IPS-11a (cell line): ENCODE measurements around the gene WDR82.
A peak's percentile ranks its signal among the peaks of the same experiment; 100 is the strongest.

Experiments
- H3K4me3 ChIP-seq: one replicate; pipeline ENCODE4 v1.5.1; 2013; ENCODE audit warnings: low read depth, low read length, control low read depth

Gene WDR82

DNA sequence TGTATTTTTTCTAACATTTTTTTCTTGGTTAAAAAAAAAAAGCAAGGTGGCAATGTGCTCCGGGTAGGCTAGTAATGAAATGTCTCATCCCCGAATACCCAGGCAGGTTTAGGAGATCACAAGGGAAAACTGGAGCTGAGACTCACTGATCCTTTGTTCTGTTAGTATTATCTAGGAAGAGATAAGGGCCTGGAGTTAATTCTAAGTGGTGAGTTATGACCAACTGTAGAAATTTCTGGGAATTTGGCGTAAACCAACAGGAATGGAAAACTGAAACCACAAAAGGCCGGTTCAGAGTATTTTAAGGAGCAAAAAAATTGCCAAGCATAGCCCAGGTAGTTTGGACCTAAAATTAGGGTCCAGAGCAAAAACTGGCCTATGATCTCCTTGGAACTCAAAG is 20.5 kb downstream of the WDR82 start:
- H3K4me3 ChIP-seq: no peak overlapping the region

DNA sequence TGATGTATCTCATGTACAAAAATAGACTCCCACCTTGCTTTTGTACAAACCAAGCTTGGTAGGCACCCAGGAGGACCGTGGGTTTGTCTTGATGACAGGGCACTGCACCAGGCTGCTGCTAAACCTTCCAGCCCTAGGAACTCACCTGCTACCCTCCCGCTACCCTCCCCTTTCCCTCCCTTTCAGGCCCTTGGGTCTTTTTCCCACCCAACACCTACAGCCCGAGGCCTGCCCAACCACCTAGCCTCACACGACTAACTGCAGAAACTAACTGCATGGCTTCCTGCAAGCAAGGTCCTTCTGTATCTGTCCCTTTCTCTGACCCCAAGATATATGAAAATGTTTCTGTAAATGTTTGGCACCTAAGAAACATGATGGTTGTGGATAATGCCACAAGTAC is 21.8 kb downstream of the WDR82 start:
- H3K4me3 ChIP-seq: no peak overlapping the region

DNA sequence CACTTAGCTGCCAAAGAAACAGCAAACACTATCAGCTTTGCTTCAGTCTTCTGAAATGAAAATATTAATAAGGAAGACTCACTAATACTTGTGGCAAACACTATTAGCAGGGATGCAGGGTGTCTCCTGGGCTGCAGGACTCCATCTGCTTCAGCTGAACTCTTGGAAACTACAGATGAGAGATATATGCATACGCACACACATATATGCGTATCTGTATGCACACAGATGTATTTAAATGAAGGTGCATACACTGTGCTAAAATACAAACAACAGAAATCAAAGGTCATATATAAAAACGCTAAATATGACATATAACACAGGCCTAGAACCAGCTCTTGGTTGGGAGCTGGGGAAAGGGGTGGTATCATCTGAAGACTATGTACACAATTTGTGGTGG is 22.3 kb downstream of the WDR82 start:
- H3K4me3 ChIP-seq: no peak overlapping the region

DNA sequence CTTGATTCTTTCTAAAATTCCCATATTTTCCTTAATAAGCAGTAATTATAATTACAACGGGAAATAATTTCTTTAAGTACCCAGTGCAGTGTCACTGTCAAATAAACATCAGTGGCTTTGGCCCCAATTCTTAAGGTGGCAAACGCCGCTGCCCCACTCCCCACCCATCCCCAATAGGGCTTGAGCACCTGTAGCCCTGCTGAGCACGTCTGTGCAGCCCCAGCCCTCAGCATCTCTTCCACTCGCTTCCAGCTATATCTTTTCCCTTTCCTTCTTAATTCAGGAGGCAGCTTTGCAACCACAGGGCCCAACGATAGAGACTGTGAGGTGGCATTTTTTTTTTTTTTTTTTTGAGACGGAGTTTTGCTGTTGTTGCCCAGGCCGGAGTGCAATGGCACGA is 23.8 kb downstream of the WDR82 start:
- H3K4me3 ChIP-seq: no peak overlapping the region

DNA sequence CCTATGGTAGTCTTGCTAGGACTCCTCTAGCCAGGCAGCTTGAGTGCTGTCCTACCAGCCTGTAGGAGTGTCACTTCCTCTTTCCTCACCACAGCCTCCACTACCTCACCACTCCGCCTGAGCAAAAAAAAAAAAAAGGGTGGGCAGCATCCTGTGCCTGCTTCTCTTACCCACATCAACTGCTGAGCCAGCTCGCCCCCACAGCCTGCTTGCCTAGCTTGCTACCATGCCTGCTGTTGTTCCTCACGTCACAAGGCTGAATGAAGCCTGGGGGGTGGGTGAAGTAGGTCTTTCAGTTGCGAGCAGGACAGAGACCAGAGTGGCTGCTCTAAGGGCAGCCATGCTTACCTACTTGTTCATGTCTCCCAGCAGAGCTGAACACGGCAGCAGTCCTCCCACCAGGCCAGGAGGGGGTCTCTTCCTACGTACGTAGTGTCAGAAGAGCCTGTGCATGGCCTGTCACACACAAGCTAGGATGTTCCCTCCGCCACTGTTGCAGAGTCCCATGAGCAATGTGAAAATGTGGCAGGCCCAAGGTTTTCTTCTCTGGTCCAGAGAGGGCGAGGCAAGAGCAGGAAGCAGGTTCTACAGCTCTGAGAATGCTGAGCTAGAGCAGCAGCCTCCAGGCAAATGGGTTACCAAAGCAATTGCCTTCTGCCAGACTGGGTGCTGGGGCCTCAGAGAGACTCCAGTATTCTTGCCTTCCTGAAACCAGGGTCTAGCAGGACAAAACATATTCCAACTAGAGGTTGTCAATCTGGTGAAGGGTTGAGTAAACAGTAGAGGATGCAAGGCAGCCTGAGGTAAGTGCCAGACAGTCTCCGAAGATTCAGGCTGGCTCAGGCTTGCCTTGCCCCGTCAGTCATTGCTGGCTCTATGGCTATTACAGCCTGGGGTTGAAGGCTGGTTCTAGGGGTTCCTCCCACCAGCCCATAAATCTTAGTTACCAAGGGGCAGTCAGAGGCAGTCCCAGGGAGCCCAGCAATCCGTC is 24.8 kb downstream of the WDR82 start:
- H3K4me3 ChIP-seq: no peak overlapping the region

DNA sequence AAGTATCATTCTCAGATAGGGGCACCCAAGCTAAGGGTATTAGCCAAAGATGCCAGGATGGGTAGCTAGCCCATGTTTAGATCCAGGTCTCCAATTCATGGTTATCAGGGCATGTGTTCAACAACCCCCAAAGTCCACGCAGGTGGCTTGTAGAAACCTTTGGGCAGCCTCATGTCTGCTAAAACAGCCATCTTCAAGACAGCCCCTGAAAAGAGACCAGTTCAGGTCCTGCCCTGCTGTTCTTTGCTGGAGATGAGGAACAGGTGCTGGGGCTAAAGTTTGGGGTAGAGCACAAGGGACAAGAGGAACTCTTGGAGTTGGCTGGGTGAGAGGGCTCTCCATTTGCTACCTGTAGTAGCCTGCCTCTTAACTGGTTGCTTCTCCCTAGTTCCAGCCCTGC is 28.3 kb downstream of the WDR82 start:
- H3K4me3 ChIP-seq: no peak overlapping the region

DNA sequence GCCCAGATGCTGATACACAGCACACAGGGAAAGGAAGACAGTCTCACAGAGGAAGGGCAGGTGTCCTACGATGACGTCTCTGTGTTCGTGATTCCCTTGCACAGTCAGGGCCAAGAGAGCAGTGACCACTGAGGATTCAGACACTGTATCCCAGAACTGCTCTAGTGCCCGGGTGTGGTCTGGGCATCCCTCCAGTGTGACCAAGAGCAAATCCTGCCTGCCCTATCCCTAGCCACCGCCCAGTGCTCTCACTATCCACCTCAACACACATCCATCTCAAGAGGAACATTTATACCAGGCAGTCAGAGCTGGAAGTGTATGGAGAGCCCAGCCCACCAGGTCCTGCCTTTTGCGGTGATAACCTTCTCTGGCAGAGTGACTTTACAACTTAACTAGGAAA is 28.8 kb downstream of the WDR82 start:
- no peak overlapping the region for H3K4me3 ChIP-seq

DNA sequence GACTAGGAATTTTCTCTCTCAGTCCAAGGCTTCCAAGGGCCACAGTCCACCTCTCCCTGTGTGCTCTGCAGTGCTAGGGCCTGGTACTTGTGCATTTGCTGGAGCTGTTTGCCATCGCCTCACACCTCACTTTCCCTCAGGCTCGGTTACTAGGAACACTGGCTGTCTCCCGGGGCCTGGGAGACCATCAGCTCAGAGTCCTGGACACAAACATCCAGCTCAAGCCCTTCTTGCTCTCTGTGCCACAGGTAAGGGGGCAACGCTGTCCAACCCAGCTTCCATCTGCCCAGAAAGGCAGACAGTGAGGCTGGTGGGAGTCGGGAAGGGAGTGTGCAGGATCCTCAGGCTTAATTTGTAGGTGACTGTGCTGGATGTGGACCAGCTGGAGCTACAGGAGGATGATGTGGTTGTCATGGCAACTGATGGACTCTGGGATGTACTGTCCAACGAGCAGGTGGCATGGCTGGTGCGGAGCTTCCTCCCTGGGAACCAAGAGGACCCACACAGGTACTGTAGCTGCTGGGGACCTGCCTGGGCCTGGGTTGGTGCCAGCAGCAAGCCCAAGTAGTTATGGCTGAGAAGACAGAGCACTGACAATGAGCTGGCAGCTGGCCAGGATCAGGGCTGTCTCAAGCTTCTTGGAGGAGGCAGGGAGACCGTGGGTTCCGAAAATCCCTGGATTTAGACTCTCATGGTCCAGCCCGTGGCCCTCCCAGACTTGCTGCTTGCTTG is 29.5 kb downstream of the WDR82 start:
- no peak overlapping the region for H3K4me3 ChIP-seq

DNA sequence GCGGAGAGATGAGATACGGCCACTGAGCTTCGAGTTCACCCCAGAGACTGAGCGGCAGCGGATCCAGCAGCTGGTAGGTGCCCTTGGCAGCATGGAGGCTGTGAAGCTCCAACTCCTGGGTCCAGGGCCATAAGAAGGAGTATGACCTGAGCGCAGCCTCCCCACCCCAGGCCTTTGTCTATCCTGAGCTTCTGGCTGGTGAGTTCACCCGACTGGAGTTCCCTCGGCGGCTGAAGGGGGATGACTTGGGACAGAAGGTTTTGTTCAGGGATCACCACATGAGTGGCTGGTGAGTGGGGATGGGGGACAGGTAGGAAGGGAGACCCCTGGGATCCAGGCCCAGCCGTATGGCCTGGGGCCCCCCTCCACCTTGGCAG is 30.3 kb downstream of the WDR82 start:
- no peak overlapping the region for H3K4me3 ChIP-seq

DNA sequence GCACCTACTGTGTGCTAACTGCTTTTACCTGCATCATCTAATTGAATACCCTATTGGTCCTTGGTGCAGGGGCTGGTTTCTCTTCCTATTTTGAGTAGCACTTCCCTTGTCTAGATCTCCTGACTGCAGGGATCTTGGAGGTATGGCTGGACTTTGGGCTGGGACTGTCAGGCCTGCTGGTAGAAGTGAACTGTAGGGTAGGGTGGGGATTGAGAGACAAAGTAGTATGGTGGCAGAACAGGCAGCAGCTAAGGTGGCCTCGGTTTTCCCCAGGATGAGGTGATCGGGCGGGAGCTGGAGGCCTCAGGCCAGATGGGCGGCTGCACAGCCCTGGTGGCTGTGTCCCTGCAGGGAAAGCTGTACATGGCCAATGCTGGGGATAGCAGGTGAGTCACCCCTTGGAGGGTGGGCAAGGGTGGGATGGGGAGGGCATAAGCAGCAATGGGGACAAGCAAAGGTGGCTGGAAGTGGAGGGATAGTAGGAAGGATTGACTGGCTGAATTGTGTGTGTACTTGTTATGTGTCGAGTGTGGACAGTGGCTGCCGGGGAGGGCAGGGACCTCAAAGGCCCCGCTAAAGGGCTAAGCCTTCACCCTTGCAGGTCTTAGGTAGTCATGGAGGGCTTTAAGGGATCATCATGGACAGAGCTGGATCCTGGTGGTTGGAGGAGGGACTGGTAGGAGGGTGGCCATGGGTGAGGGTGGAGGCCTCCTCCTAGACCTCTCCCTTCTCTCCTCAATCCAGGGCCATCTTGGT is 30.9 kb downstream of the WDR82 start:
- no peak overlapping the region for H3K4me3 ChIP-seq

DNA sequence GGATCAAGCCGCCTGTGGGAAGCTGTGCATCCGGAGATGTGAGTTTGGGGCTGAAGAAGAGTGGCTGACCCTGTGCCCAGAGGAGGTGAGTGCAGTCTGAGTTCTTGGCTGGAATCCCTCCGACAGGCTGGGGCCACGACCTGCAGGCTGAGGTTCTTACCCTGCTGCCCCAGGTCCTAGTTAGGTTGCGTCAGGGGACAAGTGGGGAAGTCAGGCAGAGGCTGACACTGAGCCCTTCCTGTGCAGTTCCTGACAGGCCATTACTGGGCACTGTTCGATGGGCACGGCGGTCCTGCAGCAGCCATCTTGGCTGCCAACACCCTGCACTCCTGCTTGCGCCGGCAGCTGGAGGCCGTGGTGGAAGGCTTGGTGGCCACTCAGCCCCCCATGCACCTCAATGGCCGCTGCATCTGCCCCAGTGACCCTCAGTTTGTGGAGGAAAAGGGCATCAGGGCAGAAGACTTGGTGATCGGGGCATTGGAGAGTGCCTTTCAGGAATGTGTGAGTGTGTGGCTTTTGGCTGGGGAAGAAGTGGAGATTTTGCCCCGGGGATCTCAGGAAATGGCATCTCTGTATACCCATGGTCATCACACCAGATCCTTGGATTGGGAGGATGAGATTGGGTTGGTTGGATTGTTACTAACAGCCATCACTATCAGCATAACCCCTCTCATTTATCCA is 31.6 kb downstream of the WDR82 start:
- H3K4me3 ChIP-seq: no peak overlapping the region

DNA sequence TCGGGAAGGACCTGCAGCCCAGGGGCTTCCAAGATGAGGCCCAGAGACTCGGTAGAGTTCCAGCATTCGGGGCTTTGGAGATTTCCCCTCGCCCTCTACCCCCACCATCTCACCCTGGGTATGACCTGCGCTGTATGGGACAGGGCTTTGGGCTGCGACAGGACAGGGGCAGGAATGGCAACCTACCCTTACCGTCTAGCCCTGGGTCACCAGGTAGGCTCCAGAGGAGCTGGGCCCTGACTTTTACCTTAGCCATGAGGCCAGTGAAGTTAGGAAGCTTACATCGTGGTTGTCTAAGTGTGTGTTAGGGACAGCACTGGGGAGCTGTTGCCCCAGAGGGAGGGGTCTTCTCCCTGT is 32.2 kb downstream of the WDR82 start:
- peak overlapping the region; percentile 44 for H3K4me3 ChIP-seq

DNA sequence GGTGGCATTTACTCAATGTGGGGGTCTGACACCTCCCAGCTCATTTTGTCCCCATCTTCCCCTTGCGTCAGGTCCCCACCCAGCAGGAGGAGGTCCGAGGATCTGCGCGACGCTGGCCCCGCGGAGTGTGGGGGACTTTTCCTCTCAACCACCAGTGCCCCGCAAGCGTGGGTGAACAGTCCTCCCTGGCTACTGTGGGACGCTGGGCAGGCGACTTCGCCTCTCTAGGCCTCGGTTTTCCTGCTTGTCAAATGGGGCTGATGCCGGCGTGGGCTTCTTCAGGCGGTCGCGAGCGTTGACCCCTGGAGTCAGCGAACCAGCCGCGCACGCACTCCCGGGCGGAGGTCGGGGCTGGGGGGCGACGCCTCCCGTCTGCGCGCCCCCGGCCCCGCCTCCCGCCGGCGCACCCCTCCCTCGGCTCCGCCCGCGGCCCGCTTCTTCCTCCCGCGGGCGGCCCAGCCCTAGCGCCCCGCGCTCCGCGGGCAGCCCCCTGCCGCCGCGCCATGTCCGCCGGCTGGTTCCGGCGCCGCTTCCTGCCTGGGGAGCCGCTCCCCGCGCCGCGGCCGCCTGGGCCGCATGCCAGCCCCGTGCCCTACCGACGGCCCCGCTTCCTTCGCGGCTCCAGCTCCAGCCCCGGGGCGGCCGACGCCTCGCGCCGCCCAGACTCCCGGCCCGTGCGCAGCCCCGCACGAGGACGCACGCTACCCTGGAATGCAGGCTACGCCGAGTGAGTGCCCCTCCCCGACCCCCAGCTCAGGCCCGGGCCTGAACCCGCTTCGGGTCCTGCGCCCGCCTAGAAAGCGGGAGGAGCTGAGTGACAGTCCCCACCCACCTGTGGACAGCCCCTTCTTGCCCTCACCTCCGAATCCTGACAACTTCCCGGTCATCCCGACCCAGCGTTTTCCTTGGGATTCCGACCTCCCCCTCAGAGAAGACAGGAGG is 32.9 kb downstream of the WDR82 start, which contains the start of gene PPM1M:
Gene PPM1M (plus strand): TSS at position 438 of the 942 bp plus-strand sequence. CDS start 66 bp downstream, at position 504.
- peak within 1 kb of the TSS; percentile 44 for H3K4me3 ChIP-seq

DNA sequence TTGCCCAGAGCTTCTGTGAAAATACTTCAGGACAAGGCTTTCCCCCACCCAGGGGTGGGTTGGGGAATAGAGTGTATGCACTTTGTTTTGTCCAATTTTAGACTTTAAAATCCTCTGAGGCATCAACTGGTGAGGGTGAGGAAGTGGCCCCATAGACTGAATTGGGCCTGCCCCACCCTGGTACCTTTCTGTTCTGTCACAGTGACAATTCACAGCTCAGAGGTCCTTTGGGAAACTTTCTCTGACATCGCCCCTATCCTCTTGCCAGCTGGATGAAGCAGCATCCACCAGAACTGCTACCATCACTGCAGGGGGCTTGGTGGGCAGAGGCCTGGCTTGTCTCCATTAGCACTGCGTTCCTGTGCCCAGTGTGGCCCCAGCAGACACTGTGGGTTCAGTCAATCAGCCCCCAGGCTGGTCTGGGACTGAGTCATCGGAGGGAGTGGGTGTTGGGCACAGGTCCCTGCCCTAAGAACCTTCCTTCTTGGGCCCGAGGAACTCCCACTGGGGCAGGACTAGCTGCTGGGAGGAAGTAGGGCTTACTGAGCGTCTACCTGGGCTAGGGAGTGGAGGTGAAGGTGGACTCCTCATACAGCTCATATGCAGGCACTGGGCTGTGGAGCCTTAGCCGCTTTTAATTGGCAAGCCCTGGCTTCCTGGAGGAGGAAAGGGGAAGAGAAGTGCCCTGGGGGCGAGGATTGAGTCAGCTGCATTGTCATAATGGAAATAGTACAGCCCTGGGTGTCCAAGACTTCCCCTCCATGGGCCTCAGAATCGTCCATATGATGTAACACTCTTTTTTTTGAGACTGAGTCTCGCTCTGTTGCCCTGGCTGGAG is 34.4 kb downstream of the WDR82 start:
- H3K4me3 ChIP-seq: no peak overlapping the region

DNA sequence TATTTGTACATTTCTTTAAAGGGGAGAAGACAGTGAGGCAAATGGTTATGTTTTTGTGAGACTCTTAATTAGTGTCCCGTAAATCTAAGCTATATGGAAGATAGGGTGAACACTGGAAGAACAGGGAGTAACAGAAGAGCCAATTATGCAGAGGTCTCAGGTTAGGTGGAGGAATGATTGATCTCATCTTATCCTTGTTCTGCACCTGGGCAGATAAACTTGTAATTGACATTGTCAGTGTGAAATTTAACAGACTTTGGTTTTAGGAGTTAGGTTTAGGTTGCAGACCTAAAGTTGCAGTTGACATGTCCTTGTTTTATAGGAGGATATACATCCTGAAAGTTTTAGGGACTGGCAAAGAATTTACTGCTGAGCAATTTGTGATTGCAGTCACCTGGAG is 36.4 kb downstream of the WDR82 start:
- no peak overlapping the region for H3K4me3 ChIP-seq

DNA sequence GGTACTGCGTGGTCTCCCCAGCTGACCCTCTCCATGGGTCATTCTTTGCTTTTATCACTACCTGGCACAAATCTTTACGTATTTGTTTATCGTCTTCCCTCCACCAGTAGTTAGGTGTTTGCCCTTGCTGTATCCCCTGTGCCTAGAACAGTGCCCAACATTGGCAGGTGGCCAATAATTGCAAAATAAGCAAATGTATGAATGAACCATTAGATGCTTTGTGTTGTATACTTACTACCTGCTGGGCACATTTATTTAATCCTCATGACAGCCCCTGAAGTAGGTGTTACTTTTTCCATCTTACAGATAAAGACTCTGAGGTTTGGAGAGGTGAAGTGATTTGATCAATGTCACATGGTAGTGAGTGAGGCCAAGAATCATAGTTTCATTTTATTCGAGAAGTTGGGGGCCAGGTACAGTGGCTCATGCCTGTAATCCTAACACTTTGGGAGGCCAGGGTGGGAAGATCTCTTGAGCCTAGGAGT is 37.5 kb downstream of the WDR82 start:
- H3K4me3 ChIP-seq: no peak overlapping the region

DNA sequence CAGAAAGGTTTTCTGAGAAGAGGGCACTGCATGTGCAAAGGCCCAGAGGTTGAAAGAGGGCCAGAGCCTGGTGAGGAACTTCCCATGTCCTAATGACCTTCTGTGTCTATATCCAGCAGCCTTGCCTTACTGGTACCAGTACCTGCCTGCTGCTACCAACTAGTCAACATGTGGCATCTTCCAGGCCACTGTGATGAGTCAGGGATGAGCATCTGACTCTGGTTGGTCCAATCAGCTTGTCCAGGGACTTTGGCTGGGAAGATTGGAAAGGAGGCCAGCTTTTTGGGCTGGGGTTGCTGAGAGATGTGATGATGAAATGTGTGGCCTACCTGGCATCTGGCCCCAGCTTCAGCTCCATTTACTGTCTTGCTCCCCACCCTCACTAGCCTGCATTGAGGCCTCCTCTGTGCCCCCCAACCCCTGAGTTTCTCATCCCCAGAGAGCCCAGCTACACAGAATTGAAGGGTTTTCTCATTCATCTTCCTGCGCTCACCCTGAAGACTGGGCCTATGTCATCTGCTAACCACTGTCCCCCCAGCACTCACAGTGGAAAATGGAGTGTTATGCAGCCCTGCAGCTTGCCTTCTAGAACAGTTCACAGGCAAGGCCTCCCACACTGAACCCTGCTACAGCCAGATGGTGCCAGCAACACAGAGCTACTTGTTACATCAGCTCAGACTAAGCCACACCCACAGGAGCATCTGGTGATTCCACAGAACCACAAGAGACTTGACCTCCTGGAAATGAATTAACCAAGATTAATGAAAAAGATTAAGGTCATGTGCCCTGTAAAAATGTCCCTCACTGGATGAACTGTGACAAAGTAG is 38.2 kb downstream of the WDR82 start:
- no peak overlapping the region for H3K4me3 ChIP-seq
